Stimulated activated naive CD8-positive, alpha-beta T cell treated with anti-CD3 and anti-CD28 coated beads, Interleukin-15, Interleukin-2, amounts not matched to agents 100 ng/mL and 50 ng/mL, for 24 hours (primary cell): ENCODE data around the gene OLFML2A.

Experiments
- H3K27ac Mint-ChIP-seq: one replicate; pipeline ENCODE4 v1.8.0; 2021; ENCODE audit warnings: mild to moderate bottlenecking, mixed read lengths
- H3K27me3 Mint-ChIP-seq: one replicate; pipeline ENCODE4 v1.8.0; 2021; ENCODE audit warnings: mixed read lengths
- H3K36me3 Mint-ChIP-seq: one replicate; pipeline ENCODE4 v1.8.0; 2021; ENCODE audit warnings: low read depth, mixed read lengths
- H3K4me1 Mint-ChIP-seq: one replicate; pipeline ENCODE4 v1.8.0; 2021; ENCODE audit warnings: low read depth, mixed read lengths
- H3K4me3 Mint-ChIP-seq: one replicate; pipeline ENCODE4 v1.8.0; 2021; ENCODE audit warnings: mild to moderate bottlenecking, mixed read lengths
- H3K9me3 Mint-ChIP-seq: one replicate; pipeline ENCODE4 v1.8.0; 2021; ENCODE audit warnings: mixed read lengths

OLFML2A gene

DNA sequence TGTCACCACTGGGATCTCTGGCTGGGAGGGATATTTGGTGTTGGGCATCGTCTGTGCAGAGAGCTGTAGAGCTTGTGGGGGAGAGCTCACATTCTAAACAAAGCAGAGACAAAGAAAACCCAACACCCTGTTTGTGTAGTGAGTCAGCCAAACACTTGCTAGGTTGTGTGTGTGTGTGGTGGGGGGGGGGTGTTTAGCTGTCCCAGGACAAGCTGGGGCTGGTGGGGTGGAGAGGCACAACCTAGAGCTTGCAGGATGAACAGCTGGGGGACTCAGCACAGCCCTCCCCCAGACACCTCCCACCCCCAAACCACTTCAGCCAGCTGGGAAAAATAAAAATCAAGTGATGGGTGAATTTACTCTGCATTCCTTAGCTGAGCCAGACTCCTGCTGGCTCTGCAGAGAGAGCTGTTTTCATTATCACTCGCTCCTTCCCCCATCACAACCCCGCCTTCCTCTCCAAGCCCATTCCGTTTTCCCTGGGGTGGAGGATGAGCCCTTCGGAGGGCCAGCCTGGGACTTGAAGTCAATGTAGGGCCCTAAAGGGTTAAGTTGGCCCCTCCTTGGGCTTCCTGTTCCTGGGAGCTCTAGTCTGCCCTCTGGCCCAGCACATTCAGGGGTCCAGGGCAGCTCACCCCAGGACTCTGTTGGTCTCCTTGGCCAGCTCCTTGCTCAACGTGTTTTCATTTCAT, 2.6 kb downstream of the OLFML2A start:
- H3K27ac Mint-ChIP-seq = no peak overlapping the region
- H3K27me3 Mint-ChIP-seq = peaks cover 21% of the 10 kb centered on the region
- no peaks in the 10 kb centered on the region for H3K9me3 Mint-ChIP-seq
- no peak overlapping the region for H3K4me3 Mint-ChIP-seq
- H3K36me3 Mint-ChIP-seq = no peaks in the 10 kb centered on the region
- H3K4me1 Mint-ChIP-seq = peaks cover 11% of the 10 kb centered on the region

DNA sequence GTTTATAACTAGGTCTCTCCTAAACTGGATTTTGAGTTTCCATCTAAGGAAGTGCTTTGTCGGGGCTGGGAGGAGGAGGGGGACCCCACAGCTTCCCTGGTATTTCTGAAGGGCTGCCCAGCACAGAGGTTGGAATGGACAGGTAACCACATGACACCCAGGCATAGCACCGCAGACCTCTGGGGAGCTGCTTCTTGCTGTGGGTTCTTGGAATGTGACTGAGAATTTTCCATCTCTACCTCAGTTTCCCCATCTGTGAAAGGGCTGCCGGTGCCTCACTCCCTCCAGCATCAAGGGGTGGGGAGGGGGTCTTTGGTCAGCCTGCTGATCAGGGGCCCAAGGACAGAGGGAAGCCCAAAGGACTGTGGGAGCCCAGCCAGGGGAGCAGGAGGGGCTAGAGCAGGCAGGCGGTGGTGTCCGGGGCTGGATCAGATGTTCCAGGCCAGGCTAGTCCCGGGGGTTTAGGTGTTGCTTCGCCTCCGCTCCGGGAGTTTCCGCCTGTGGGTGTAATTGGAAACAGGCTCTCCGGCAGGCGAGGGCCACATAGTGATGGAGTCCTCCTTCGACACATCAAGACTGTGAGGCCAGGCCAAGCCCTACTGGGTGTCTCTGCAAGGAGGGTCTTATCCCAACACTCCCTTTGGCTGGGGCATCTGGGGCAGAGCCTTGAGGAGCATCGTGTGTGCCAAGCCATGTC, 3.3 kb downstream of the OLFML2A start:
- H3K27ac Mint-ChIP-seq = no peak overlapping the region
- H3K4me3 Mint-ChIP-seq = no peak overlapping the region
- peaks cover 19% of the 10 kb centered on the region for H3K27me3 Mint-ChIP-seq
- H3K36me3 Mint-ChIP-seq = no peaks in the 10 kb centered on the region
- H3K9me3 Mint-ChIP-seq = no peaks in the 10 kb centered on the region
- H3K4me1 Mint-ChIP-seq = peaks cover 10% of the 10 kb centered on the region

DNA sequence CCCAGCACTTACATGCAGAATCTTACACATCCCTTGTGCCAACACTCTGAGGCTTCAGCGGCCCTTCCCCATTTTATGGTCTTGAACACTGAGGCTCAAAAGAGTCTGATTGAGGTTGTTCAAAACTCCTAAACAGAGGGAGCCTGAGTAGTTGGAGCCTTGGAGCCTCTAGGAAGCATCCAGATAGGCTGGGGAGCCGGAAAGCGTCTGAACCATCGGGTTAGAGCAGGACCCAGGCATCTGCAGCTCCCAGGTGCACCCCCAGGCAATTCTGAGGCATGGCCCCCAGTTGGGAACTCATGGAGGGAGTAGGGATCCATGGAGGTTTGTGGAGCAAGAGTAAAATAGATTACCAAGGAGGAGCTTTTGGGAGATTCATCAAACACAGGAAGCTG, 3.8 kb downstream of the OLFML2A start:
- peaks cover 10% of the 10 kb centered on the region for H3K4me1 Mint-ChIP-seq
- H3K27me3 Mint-ChIP-seq = peaks cover 13% of the 10 kb centered on the region
- H3K36me3 Mint-ChIP-seq = no peaks in the 10 kb centered on the region
- no peak overlapping the region for H3K27ac Mint-ChIP-seq
- H3K9me3 Mint-ChIP-seq = no peaks in the 10 kb centered on the region
- no peak overlapping the region for H3K4me3 Mint-ChIP-seq

GRCh38 chr9:124781967-124782660, 5.2 kb downstream of the OLFML2A start:
- peaks cover 3% of the 10 kb centered on the region for H3K27me3 Mint-ChIP-seq
- H3K27ac Mint-ChIP-seq = no peak overlapping the region
- no peaks in the 10 kb centered on the region for H3K36me3 Mint-ChIP-seq
- no peak overlapping the region for H3K4me3 Mint-ChIP-seq
- H3K9me3 Mint-ChIP-seq = no peaks in the 10 kb centered on the region
- H3K4me1 Mint-ChIP-seq = no peaks in the 10 kb centered on the region

DNA sequence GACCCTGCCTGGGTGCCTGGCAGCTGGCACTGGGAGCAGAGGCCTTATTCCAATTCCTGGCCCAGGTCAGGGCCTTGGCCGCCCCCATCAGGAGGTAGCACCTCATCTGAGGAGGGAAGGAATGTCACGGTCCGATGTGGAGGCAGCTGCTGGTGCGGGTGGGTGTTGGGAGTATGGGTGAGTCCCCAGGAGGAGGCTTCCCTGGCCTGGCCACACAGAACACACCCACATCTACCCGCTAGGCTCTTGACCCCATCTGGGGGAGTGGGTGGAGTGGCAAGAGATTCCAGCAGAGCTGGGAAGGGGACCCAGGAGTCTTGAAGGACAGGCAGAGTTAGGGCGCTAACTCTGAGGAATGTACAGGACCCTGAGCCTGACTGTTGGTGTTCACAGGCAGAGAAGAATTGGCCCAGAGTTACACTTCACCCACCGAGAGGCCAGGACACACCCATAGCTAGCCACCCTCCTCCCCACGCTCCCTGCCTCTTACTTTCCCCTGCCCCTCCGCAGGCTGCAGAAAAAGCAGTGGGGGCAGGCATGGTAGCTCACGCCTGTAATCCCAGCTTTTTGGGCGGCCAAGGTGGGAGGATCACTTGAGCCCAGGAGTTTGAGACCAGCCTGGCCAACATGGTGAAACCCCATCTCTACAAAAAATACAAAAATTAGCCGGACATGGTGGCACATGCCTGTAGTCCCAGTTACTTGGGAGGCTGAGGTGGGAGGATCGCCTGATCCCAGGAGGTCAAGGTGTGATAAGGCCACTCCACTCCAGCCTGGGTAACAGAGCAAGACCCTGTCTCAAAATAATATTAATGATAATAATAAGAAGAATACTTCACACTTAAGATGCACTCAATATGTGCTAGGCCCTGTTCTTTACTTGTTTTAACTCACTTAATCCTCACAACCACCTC, 6.0 kb downstream of the OLFML2A start:
- H3K9me3 Mint-ChIP-seq = no peaks in the 10 kb centered on the region
- no peaks in the 10 kb centered on the region for H3K36me3 Mint-ChIP-seq
- peaks cover under 1% of the 10 kb centered on the region for H3K27me3 Mint-ChIP-seq
- no peak overlapping the region for H3K4me3 Mint-ChIP-seq
- no peak overlapping the region for H3K27ac Mint-ChIP-seq
- no peaks in the 10 kb centered on the region for H3K4me1 Mint-ChIP-seq

DNA sequence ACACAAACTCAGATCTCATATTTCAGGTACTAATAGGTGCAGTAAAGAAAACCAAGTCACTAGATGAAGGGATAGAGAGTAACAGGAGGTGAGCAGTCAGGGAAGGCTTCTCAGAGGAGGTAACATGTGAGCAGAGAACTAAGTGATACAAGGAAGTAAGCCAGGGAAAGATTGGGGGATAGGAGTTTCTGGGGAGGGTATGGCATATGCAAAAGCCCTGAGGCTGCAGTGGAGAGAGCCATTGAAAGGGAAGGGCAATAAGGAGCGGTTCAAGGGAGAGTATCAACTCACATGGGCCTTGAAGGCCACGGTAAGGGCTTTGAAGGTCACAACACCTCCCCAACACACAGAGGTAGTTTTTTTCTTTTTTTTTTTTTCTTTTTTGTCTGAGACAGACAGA, 6.9 kb downstream of the OLFML2A start:
- no peaks in the 10 kb centered on the region for H3K4me1 Mint-ChIP-seq
- H3K36me3 Mint-ChIP-seq = no peaks in the 10 kb centered on the region
- no peaks in the 10 kb centered on the region for H3K9me3 Mint-ChIP-seq
- no peaks in the 10 kb centered on the region for H3K27me3 Mint-ChIP-seq
- no peak overlapping the region for H3K4me3 Mint-ChIP-seq
- H3K27ac Mint-ChIP-seq = no peak overlapping the region

GRCh38 chr9:124784509-124784908, 7.6 kb downstream of the OLFML2A start:
- H3K4me1 Mint-ChIP-seq = no peaks in the 10 kb centered on the region
- no peak overlapping the region for H3K4me3 Mint-ChIP-seq
- H3K36me3 Mint-ChIP-seq = no peaks in the 10 kb centered on the region
- H3K9me3 Mint-ChIP-seq = no peaks in the 10 kb centered on the region
- no peak overlapping the region for H3K27ac Mint-ChIP-seq
- no peaks in the 10 kb centered on the region for H3K27me3 Mint-ChIP-seq

GRCh38 chr9:124786881-124787573, 10.1 kb downstream of the OLFML2A start:
- Mint-ChIP-seq H3K36me3 (no peaks in the 10 kb centered on the region), H3K27ac (no peak overlapping the region), H3K4me1 (peaks cover 3% of the 10 kb centered on the region), H3K9me3 (no peaks in the 10 kb centered on the region), H3K27me3 (peaks cover 3% of the 10 kb centered on the region), H3K4me3 (no peak overlapping the region)

GRCh38 chr9:124788542-124789217, 11.7 kb downstream of the OLFML2A start:
- peaks cover 3% of the 10 kb centered on the region for H3K4me1 Mint-ChIP-seq
- peaks cover 3% of the 10 kb centered on the region for H3K27me3 Mint-ChIP-seq
- no peak overlapping the region for H3K27ac Mint-ChIP-seq
- no peaks in the 10 kb centered on the region for H3K9me3 Mint-ChIP-seq
- no peaks in the 10 kb centered on the region for H3K36me3 Mint-ChIP-seq
- no peak overlapping the region for H3K4me3 Mint-ChIP-seq

- Mint-ChIP-seq H3K36me3 (no peaks in the 10 kb centered on the region), H3K4me3 (no peak overlapping the region), H3K4me1 (peaks cover 3% of the 10 kb centered on the region), H3K27me3 (peaks cover 3% of the 10 kb centered on the region), H3K9me3 (no peaks in the 10 kb centered on the region), H3K27ac (no peak overlapping the region)
Measured at GRCh38 chr9:124789531-124789930, 12.6 kb downstream of the OLFML2A start.

DNA sequence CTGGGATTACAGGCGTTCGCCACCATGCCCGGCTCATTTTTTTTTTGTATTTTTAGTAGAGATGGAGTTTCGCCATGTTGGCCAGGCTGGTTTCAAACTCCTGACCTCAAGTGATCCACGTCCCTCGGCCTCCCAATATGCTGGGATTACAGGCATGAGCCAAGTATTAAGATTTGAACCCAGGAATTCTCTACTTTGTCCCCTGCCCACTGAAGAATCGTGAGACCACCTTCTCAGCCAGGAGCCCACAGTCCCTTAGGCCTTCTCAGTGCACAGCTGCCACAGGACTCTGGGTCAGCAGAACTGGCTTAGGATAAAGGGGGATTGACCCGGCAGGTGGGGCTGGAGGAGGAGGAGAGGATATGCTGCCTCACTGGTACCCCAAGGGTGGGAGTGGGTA, 13.4 kb downstream of the OLFML2A start:
- H3K27ac Mint-ChIP-seq = no peak overlapping the region
- H3K9me3 Mint-ChIP-seq = no peaks in the 10 kb centered on the region
- peaks cover 3% of the 10 kb centered on the region for H3K4me1 Mint-ChIP-seq
- H3K4me3 Mint-ChIP-seq = no peak overlapping the region
- H3K27me3 Mint-ChIP-seq = peaks cover 3% of the 10 kb centered on the region
- no peaks in the 10 kb centered on the region for H3K36me3 Mint-ChIP-seq

- no peaks in the 10 kb centered on the region for H3K36me3 Mint-ChIP-seq
Measured at GRCh38 chr9:124790801-124791505, 14.0 kb downstream of the OLFML2A start.

DNA sequence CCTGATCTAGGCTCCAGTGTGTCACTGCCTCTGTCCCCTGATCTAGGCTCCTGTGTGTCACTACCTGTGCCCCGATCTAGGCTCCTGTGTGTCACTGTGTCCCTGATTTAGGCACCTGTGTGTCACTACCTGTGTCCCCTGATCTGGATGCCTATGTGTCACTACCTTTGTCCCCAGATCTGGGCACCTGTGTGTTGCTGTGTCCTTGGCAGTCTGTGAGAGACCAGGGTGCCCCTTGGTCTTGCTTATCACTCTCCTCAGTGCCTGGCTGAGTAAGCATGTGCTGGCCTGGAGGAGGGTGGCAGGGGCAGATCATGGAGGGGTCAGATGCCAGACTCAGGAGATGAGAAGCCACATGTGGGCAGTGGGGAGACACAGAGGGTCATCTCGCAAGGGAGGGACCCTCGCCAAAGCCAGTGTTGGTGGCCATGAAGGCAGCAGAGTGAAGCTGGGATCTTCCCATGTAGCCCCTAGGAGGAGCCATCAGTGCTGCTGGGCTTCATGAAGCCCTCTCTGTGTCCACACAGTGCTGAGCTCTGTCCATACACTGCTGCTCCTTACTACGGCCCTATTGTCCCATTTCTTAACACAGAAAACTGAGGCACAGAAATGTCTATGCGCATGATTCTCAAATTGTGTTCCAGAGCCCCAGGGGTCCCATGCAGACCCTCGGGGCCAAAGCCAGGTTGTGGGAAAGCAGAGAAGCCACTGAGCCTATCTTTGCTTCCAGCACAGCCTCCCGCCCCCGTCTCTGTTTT, 15.5 kb downstream of the OLFML2A start:
- Mint-ChIP-seq H3K27ac (no peak overlapping the region), H3K27me3 (peaks cover 5% of the 10 kb centered on the region), H3K36me3 (no peaks in the 10 kb centered on the region), H3K9me3 (no peaks in the 10 kb centered on the region), H3K4me3 (no peak overlapping the region), H3K4me1 (peaks cover 3% of the 10 kb centered on the region)

More at GRCh38 chr9:124790801-124791505, 14.0 kb downstream of the OLFML2A start:
- Mint-ChIP-seq H3K27ac (no peak overlapping the region), H3K4me1 (peaks cover 3% of the 10 kb centered on the region), H3K9me3 (no peaks in the 10 kb centered on the region), H3K4me3 (no peak overlapping the region), H3K27me3 (peaks cover 3% of the 10 kb centered on the region)
